GM21526 (cell line): Measurements from ENCODE around the gene GALNT6.
"Not testable (repeated sequence)": the region's sequence is repeated elsewhere in the genome, so short reads cannot be mapped to it uniquely, and the experiment has no call there.

Source experiments
- ATAC-seq: cut with Tn5 transposase; IDR thresholded peaks from one replicate; pipeline ENCODE4 v1.9.1; 2021; ENCODE audit warnings: moderate library complexity; ENCODE audit not compliant: unreplicated experiment, low FRiP score

GALNT6 gene

GRCh38 chr12:51361161-51362016, 29.8 kb downstream of the GALNT6 start:
- ATAC-seq, result no peak

GRCh38 chr12:51360315-51360714, 30.9 kb downstream of the GALNT6 start:
- ATAC-seq, result no peak

- ATAC-seq, result no peak
These were observed 31.4 kb downstream of the GALNT6 start for GRCh38 chr12:51359851-51360250.

- ATAC-seq, result no peak
These were observed 32.7 kb downstream of the GALNT6 start for GRCh38 chr12:51358496-51358895.

GRCh38 chr12:51357374-51358047, 33.7 kb downstream of the GALNT6 start:
- no peak for ATAC-seq

- ATAC-seq, result no peak
These were observed 39.2 kb downstream of the GALNT6 start for GRCh38 chr12:51351913-51352532.

GRCh38 chr12:51349026-51349425, 42.2 kb downstream of the GALNT6 start:
- no peak for ATAC-seq

- no peak for ATAC-seq
These were observed 43.1 kb downstream of the GALNT6 start for GRCh38 chr12:51348116-51348515.

- ATAC-seq, result no peak
These were observed 44.6 kb downstream of the GALNT6 start, which contains the start of gene CELA1 for GRCh38 chr12:51346581-51346980. CELA1 (minus strand) TSS chr12:51346679; CDS start chr12:51346638, 41 bp downstream.

- ATAC-seq, result no peak
These were observed 45.5 kb downstream of the GALNT6 start for GRCh38 chr12:51345681-51346080.

GRCh38 chr12:51343201-51343600, 48.0 kb downstream of the GALNT6 start:
- no peak for ATAC-seq

- ATAC-seq, result no peak
These were observed 48.8 kb downstream of the GALNT6 start for GRCh38 chr12:51342416-51342815.

- ATAC-seq, result no peak
These were observed 49.8 kb downstream of the GALNT6 start for GRCh38 chr12:51341251-51342007.

- no peak for ATAC-seq
These were observed 51.5 kb downstream of the GALNT6 start for GRCh38 chr12:51339750-51340149.

- not testable (repeated sequence) for ATAC-seq
These were observed 53.9 kb downstream of the GALNT6 start for GRCh38 chr12:51337336-51337735.

GRCh38 chr12:51335931-51336330, 55.3 kb downstream of the GALNT6 start:
- ATAC-seq, result no peak

GRCh38 chr12:51334764-51335163, 56.4 kb downstream of the GALNT6 start:
- no peak for ATAC-seq

- no peak for ATAC-seq
These were observed 57.7 kb downstream of the GALNT6 start for GRCh38 chr12:51333536-51333935.

- no peak for ATAC-seq
These were observed 61.0 kb downstream of the GALNT6 start for GRCh38 chr12:51330186-51330585.

GRCh38 chr12:51329742-51330141, 61.5 kb downstream of the GALNT6 start:
- ATAC-seq, result no peak

GRCh38 chr12:51328587-51328986, 62.6 kb downstream of the GALNT6 start:
- ATAC-seq, result no peak
